Natural killer cell (primary cell): ENCODE results near the gene TMEM217. TPM values are rescaled to one million over a fixed set of nuclear protein-coding genes. Genes with fewer than 3 reads are reported as not detected.

Source experiments
- ATAC-seq, 3 donors: fragments of 150-1000 bp in 2 of 3; fragments of 200-7000 bp in 1 of 3; cut with Tn5 transposase; 1 replicate in 1 of 3; 2 replicates in 2 of 3; pipeline ENCODE4 v1.10.0; 2021; ENCODE audit warnings: mild to moderate bottlenecking in 2 of 3, moderate library complexity in 2 of 3
- DNase-seq, 2 donors: peaks; one replicate each; pipeline versions ENCODE4 v3.0.0 to v3.0.0-alpha.2; 2013 to 2021; ENCODE audit warnings: mixed read lengths in 1 of 2
- H3K27ac ChIP-seq: one replicate; pipeline ENCODE4 v1.5.1; 2013; ENCODE audit warnings: mild to moderate bottlenecking, low read length
- H3K27me3 ChIP-seq: one replicate; pipeline ENCODE4 v1.6.1; 2013; ENCODE audit warnings: low read length; ENCODE audit not compliant: control insufficient read depth, insufficient read depth
- H3K36me3 ChIP-seq: one replicate; pipeline ENCODE4 v1.6.1; 2013; ENCODE audit warnings: low read length; ENCODE audit not compliant: control insufficient read depth, insufficient read depth
- H3K4me1 ChIP-seq: one replicate; pipeline ENCODE4 v1.6.1; 2013; ENCODE audit warnings: low read length; ENCODE audit not compliant: control insufficient read depth, insufficient read depth
- H3K4me3 ChIP-seq: one replicate; pipeline ENCODE4 v1.5.1; 2013; ENCODE audit warnings: low read length
- H3K9me3 ChIP-seq: one replicate; pipeline ENCODE4 v1.6.1; 2013; ENCODE audit warnings: low read length; ENCODE audit not compliant: control insufficient read depth, insufficient read depth
- H3K27ac Mint-ChIP-seq, 2 donors: one replicate each; pipeline ENCODE4 v1.8.0; 2022; ENCODE audit warnings: mild to moderate bottlenecking in 2 of 2, mixed read lengths in 2 of 2, moderate library complexity in 1 of 2
- H3K27me3 Mint-ChIP-seq, 2 donors: one replicate each; pipeline ENCODE4 v1.8.0; 2022; ENCODE audit warnings: low read depth in 2 of 2, mixed read lengths in 2 of 2
- H3K36me3 Mint-ChIP-seq: one replicate; pipeline ENCODE4 v1.8.0; 2022; ENCODE audit warnings: mixed read lengths
- H3K4me1 Mint-ChIP-seq, 2 donors: one replicate each; pipeline ENCODE4 v1.8.0; 2022; ENCODE audit warnings: mixed read lengths in 2 of 2
- H3K4me3 Mint-ChIP-seq: one replicate; pipeline ENCODE4 v1.8.0; 2022; ENCODE audit warnings: mild to moderate bottlenecking, moderate library complexity, mixed read lengths
- H3K9me3 Mint-ChIP-seq, 2 donors: one replicate each; pipeline ENCODE4 v1.8.0; 2022; ENCODE audit warnings: mixed read lengths in 2 of 2
- WGBS: methylation state at CpG from one replicate; pipeline ENCODE4 v1.1.7; 2013; ENCODE audit warnings: missing lambda C conversion rate; ENCODE audit not compliant: insufficient coverage; 5-methylcytosine and 5-hydroxymethylcytosine counted together
- intact Hi-C: fragments of 100-400 bp; cut with micrococcal nuclease; formaldehyde crosslinking; loops from one replicate; pipeline ENCODE4 v1.14.2; 2022
- total RNA-seq, 4 donors: library from RNA; stranded (reverse); fragments of 120-200 nt in 1 of 4; gene quantifications; one replicate each; pipeline versions ENCODE4 v1.2.3 to v1.2.4, GENCODE V29; 2013 to 2022
- TF ChIP-seq, protein P1 (sequence below): fragments of 200-600 bp; IDR thresholded peaks from one replicate; pipeline ENCODE4 v1.8.0; 2022; ENCODE audit warnings: antibody characterized with exemption

The TMEM217 gene
- total RNA-seq, 3 donors from 2014 or later (not counting 1 experiment from before 2014, with no cell fraction given): 0.75 to 2.1 (median 0.75) TPM

DNA sequence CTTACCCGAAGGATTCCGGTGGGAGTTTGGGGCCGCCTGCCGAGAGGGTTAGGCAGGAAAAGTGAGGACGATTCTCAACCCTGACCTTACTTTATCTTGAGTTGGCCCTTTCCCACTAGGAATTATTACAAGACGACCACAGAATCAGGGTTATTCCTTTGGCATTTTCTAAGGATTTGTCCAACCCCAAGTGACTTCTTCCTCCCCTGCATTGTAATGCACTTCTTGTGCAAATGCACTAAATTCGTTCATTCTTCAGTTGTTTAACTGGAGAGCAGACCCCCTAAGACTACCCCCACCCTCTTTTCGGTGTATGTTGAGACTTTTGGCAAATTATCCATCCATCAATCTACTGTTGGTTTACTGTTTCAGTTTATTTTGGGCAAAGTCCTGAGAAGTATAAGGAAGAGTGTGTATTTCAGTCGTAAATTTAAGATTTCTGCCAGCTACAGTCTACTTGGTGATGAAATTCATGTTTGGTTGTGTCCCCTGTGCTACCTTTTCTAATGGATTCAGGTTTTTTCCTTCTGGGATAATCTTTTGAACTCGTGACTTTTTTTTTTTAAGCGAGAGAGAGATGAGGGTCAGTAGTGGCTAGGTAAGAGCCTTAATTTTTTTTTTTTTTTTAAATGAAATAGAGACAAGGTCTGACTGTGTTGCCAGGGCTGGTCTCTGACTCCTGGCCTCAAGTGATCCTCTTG, 611 bp upstream of the TMEM217 start:
- Histone ChIP-seq H3K27ac (peak overlapping the region; percentile 79), H3K4me3 (peak overlapping the region; percentile 92), H3K9me3 (no peaks in the 10 kb centered on the region), H3K36me3 (no peaks in the 10 kb centered on the region), H3K4me1 (peaks cover 18% of the 10 kb centered on the region), H3K27me3 (no peaks in the 10 kb centered on the region)
- 20% methylated on average over 10 of the region's 11 CpGs for WGBS
- intact Hi-C loops: no loop called here
- TF ChIP-seq, protein P1, sequence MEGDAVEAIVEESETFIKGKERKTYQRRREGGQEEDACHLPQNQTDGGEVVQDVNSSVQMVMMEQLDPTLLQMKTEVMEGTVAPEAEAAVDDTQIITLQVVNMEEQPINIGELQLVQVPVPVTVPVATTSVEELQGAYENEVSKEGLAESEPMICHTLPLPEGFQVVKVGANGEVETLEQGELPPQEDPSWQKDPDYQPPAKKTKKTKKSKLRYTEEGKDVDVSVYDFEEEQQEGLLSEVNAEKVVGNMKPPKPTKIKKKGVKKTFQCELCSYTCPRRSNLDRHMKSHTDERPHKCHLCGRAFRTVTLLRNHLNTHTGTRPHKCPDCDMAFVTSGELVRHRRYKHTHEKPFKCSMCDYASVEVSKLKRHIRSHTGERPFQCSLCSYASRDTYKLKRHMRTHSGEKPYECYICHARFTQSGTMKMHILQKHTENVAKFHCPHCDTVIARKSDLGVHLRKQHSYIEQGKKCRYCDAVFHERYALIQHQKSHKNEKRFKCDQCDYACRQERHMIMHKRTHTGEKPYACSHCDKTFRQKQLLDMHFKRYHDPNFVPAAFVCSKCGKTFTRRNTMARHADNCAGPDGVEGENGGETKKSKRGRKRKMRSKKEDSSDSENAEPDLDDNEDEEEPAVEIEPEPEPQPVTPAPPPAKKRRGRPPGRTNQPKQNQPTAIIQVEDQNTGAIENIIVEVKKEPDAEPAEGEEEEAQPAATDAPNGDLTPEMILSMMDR: no peak
- peaks cover 31 to 38% of the 10 kb centered on the region in 2 donors for H3K4me1 Mint-ChIP-seq
- peak overlapping the region; percentile 91 to 99 for H3K27ac Mint-ChIP-seq
- ATAC-seq: no peak
- no peaks in the 10 kb centered on the region for H3K36me3 Mint-ChIP-seq
- peaks cover 0 to 6% of the 10 kb centered on the region in 2 donors for H3K27me3 Mint-ChIP-seq
- peak overlapping the region; percentile 94 for H3K4me3 Mint-ChIP-seq
- H3K9me3 Mint-ChIP-seq: no peaks in the 10 kb centered on the region
- no peak for DNase-seq

GRCh38 chr6:37257320-37257633, 667 bp downstream of the TMEM217 start:
- peaks cover 26 to 33% of the 10 kb centered on the region in 2 donors for H3K4me1 Mint-ChIP-seq
- no peaks in the 10 kb centered on the region for H3K9me3 Mint-ChIP-seq
- TF ChIP-seq, protein P1: no peak
- intact Hi-C loops: no loop called here
- DNase-seq (no peak), ATAC-seq (no peak)
- H3K27ac ChIP-seq: peak overlapping the region; percentile 79
- H3K27ac Mint-ChIP-seq: peak overlapping the region; percentile 91 to 99
- H3K27me3 Mint-ChIP-seq: peaks cover 0 to 9% of the 10 kb centered on the region in 2 donors
- peak overlapping the region; percentile 92 for H3K4me3 ChIP-seq
- WGBS: 4% methylated on average over 9 of the region's 9 CpGs
- H3K4me1 ChIP-seq: peaks cover 18% of the 10 kb centered on the region
- H3K36me3 Mint-ChIP-seq: no peaks in the 10 kb centered on the region
- peak overlapping the region; percentile 94 for H3K4me3 Mint-ChIP-seq
- H3K27me3 ChIP-seq: no peaks in the 10 kb centered on the region
- no peaks in the 10 kb centered on the region for H3K9me3 ChIP-seq
- H3K36me3 ChIP-seq: no peaks in the 10 kb centered on the region

- H3K36me3 ChIP-seq: no peaks in the 10 kb centered on the region
- ATAC-seq: no peak
- H3K4me1 Mint-ChIP-seq: peaks cover 26 to 33% of the 10 kb centered on the region in 2 donors
- H3K4me1 ChIP-seq: peaks cover 18% of the 10 kb centered on the region
- TF ChIP-seq, protein P1: no peak
- peak overlapping the region; percentile 91 to 99 for H3K27ac Mint-ChIP-seq
- DNase-seq: no peak
- intact Hi-C loops: no loop called here
- H3K9me3 Mint-ChIP-seq: no peaks in the 10 kb centered on the region
- no peaks in the 10 kb centered on the region for H3K27me3 ChIP-seq
- H3K4me3 ChIP-seq: no peak overlapping the region
- 76% methylated on average over 11 of the region's 12 CpGs for WGBS
- no peaks in the 10 kb centered on the region for H3K36me3 Mint-ChIP-seq
- H3K27ac ChIP-seq: peak overlapping the region; percentile 79
- H3K27me3 Mint-ChIP-seq: peaks cover 0 to 9% of the 10 kb centered on the region in 2 donors
- H3K9me3 ChIP-seq: no peaks in the 10 kb centered on the region
- H3K4me3 Mint-ChIP-seq: peak overlapping the region; percentile 94
These were observed 1.1 kb downstream of the TMEM217 start for GRCh38 chr6:37256692-37257319.
